K562 (cell line): ENCODE data around the gene UGT2B11. TPM values are rescaled to one million over a fixed set of nuclear protein-coding genes. Genes with fewer than 3 reads are reported as not detected.

ENCODE experiments used
- ATAC-seq: fragments of 200-7000 bp; cut with Tn5 transposase; 3 replicates; pipeline ENCODE4 v1.9.1; 2020; ENCODE audit warnings: moderate library complexity
- BruUV-seq: library from RNA; stranded (reverse); fragments of 400-500 nt; replicated peaks from 2 replicates; lab custom pipeline; 2021; lab: Mats Ljungman, UMichigan
- CTCF ChIA-PET: fragments of 300-600 bp; formaldehyde crosslinking; extraction: SDS; loops from one replicate; lab custom pipeline; 2021; ENCODE audit warnings: low intra/inter-chr PET ratio; lab: Yijun Ruan, JAX
- POLR2A ChIA-PET: fragments of 300-600, 350-650 bp; sonication (Branson Sonifier 250); formaldehyde crosslinking; extraction: SDS; loops from one replicate; lab custom pipeline; 2021; ENCODE audit warnings: antibody characterized with exemption, inconsistent platforms; lab: Yijun Ruan, JAX
- DNase-seq, 4 experiments: peaks; one replicate each; pipeline versions ENCODE4 v3.0.0 to v3.0.0-alpha.2; 2011 to 2018; ENCODE audit warnings: low spot score in 3 of 4, mixed read lengths in 3 of 4; ENCODE audit errors: extremely low read depth in 1 of 4
- FAIRE-seq: peaks from 2 replicates; lab custom pipeline; 2011; peaks lifted over from hg19 to GRCh38; lab: Jason Lieb, UNC
- H2AFZ ChIP-seq: 2 replicates; pipeline ENCODE4 v1.6.0; 2011; ENCODE audit warnings: low read depth, low read length, control low read depth, inconsistent platforms
- H3K27ac ChIP-seq: fragments of 200-600 bp; 3 replicates; pipeline ENCODE4 v1.8.0; 2011; ENCODE audit warnings: low read depth, mild to moderate bottlenecking, control low read depth, inconsistent platforms, low read length, moderate library complexity, mixed read lengths; ENCODE audit errors: extremely low read depth
- H3K27me3 ChIP-seq, 2 experiments: fragments of 300-600 bp in 1 of 2; 2 replicates in 1 of 2; 3 replicates in 1 of 2; pipeline versions ENCODE4 v1.6.0 to v1.8.0; 2011; ENCODE audit warnings: inconsistent platforms in 2 of 2, low read length in 2 of 2, mild to moderate bottlenecking in 1 of 2, mixed read lengths in 1 of 2, moderate library complexity in 1 of 2; ENCODE audit not compliant: control insufficient read depth in 2 of 2, insufficient read depth in 2 of 2
- H3K36me3 ChIP-seq: fragments of 300-600 bp; 3 replicates; pipeline ENCODE4 v1.8.0; 2011; ENCODE audit warnings: mild to moderate bottlenecking, low read length, inconsistent platforms; ENCODE audit not compliant: control insufficient read depth, insufficient read depth
- H3K4me1 ChIP-seq, 2 experiments: fragments of 200-600 bp in 1 of 2; replicated peaks in 1 of 2; 2 replicates in 1 of 2; 3 replicates in 1 of 2; pipeline versions ENCODE4 v1.5.1 to v1.8.0; 2011; ENCODE audit warnings: inconsistent platforms in 2 of 2, low read length in 2 of 2, mild to moderate bottlenecking in 1 of 2, mixed read lengths in 1 of 2, moderate library complexity in 1 of 2; ENCODE audit not compliant: control insufficient read depth in 2 of 2, insufficient read depth in 2 of 2
- H3K4me2 ChIP-seq: 2 replicates; pipeline ENCODE4 v1.6.1; 2011; ENCODE audit warnings: low read length, control low read depth, inconsistent platforms, mixed read lengths; ENCODE audit not compliant: insufficient read depth
- H3K4me3 ChIP-seq: fragments of 200-600 bp; sonication (generic), shearing (Covaris generic); 2 replicates; pipeline ENCODE4 v1.5.1; 2016; ENCODE audit warnings: control low read depth, inconsistent platforms
- H3K79me2 ChIP-seq: fragments of 200-600 bp; 3 replicates; pipeline ENCODE4 v1.8.0; 2011; ENCODE audit warnings: low read length, inconsistent platforms; ENCODE audit not compliant: control insufficient read depth, insufficient read depth
- H3K9ac ChIP-seq, 2 experiments: 2 replicates each; pipeline versions ENCODE4 v1.6.0 to v1.6.1; 2011; ENCODE audit warnings: low read depth in 2 of 2, low read length in 2 of 2, control low read depth in 1 of 2, inconsistent platforms in 1 of 2, mild to moderate bottlenecking in 1 of 2, mixed read lengths in 1 of 2; ENCODE audit not compliant: insufficient read depth in 1 of 2
- H3K9me1 ChIP-seq: one replicate; pipeline ENCODE4 v1.6.0; 2011; ENCODE audit warnings: inconsistent platforms, mild to moderate bottlenecking, low read length, moderate library complexity; ENCODE audit not compliant: control insufficient read depth, insufficient read depth
- H3K9me3 ChIP-seq: replicated peaks from 2 replicates; pipeline ENCODE4 v1.5.1; 2011; ENCODE audit warnings: low read depth, low read length, inconsistent platforms; ENCODE audit not compliant: control insufficient read depth, insufficient read depth
- H4K20me1 ChIP-seq: replicated peaks from 2 replicates; pipeline ENCODE4 v1.6.1; 2011; ENCODE audit warnings: low read length, inconsistent platforms, mixed read lengths; ENCODE audit not compliant: control insufficient read depth, insufficient read depth
- BCL6 ChIP-seq: fragments of 250-450 bp; sonication (Bioruptor Pico); IDR thresholded peaks from 2 replicates; pipeline ENCODE4 v1.4.0; 2020
- ELF4 ChIP-seq: fragments of 450-650 bp; formaldehyde crosslinking; IDR thresholded peaks from 2 replicates; pipeline ENCODE4 v1.4.0; 2022; ENCODE audit warnings: missing genetic modification characterization
- FIP1L1 ChIP-seq: fragments of 200-400 bp; formaldehyde crosslinking; IDR thresholded peaks from 2 replicates; pipeline ENCODE4 v1.6.1; 2018; ENCODE audit warnings: mild to moderate bottlenecking, low read depth, low read length; ENCODE audit not compliant: poor library complexity, severe bottlenecking
- HDGF ChIP-seq: fragments of 450-650 bp; IDR thresholded peaks from 2 replicates; pipeline ENCODE4 v1.6.1; 2016
- NFXL1 ChIP-seq: fragments of 450-650 bp; formaldehyde crosslinking; IDR thresholded peaks from 2 replicates; pipeline ENCODE4 v1.4.0; 2021; ENCODE audit warnings: mild to moderate bottlenecking
- RREB1 ChIP-seq: fragments of 250-450 bp; sonication (Bioruptor Pico); IDR thresholded peaks from 2 replicates; pipeline ENCODE4 v1.4.0; 2020
- TBP ChIP-seq: optimal IDR thresholded peaks from 2 replicates; pipeline ENCODE3; 2011; ENCODE audit warnings: low read depth, low read length, improper control_type of control experiment
- TCF7 ChIP-seq: sonication (generic); IDR thresholded peaks from 2 replicates; pipeline ENCODE4 v1.6.1; 2016; ENCODE audit warnings: antibody characterized with exemption, borderline replicate concordance
- ZBTB1 ChIP-seq: sonication (generic); formaldehyde crosslinking; IDR thresholded peaks from 2 replicates; pipeline ENCODE4 v1.8.1; 2023; ENCODE audit warnings: missing genetic modification reagents, low read depth, mild to moderate bottlenecking, borderline replicate concordance
- WGBS: fragments of 100-300 bp; shearing (Covaris generic); methylation state at CpG from one replicate; pipeline ENCODE4 v1.1.6; 2016; ENCODE audit warnings: low coverage, mixed read lengths; ENCODE audit not compliant: insufficient coverage; ENCODE audit errors: missing lambda C conversion rate; 5-methylcytosine and 5-hydroxymethylcytosine counted together
- in situ Hi-C: fragments of 300-500 bp; cut with MboI; formaldehyde crosslinking; loops from 4 replicates; pipeline ENCODE4 v1.15.0; 2018; ENCODE audit warnings: inconsistent platforms, mixed read lengths
- intact Hi-C: fragments of 100-400 bp; cut with micrococcal nuclease; formaldehyde crosslinking; loops from 2 replicates; pipeline ENCODE4 v1.14.2; 2022
- polyA plus RNA-seq, 8 experiments: library from polyadenylated mRNA; depleted of rRNA in 4 of 8; stranded (reverse) in 5 of 8; unstranded in 3 of 8; fragments of >200 nt; fragmentation: Nextera tagmentation in 2 of 8; fragmentation: Illumina TruSeq in 1 of 8; extraction: Ambion mirVana in 2 of 8; extraction: Trizol in 1 of 8; gene quantifications; 2 replicates each; pipeline versions ENCODE4 v1.2.1 to v1.2.3, GENCODE V29; 2011 to 2014; ENCODE audit warnings: inconsistent platforms in 1 of 8, missing spikeins in 1 of 8
- total RNA-seq, 7 experiments: library from RNA; depleted of rRNA in 6 of 7; stranded (reverse); fragments of >200 nt in 6 of 7; fragmentation: Illumina TruSeq in 2 of 7; extraction: Trizol in 2 of 7; gene quantifications; 2 replicates each; pipeline versions ENCODE4 v1.2.1 to v1.2.3, GENCODE V29; 2011 to 2021; ENCODE audit warnings: low replicate concordance in 1 of 7

The UGT2B11 gene
- total and polyA plus RNA-seq, 9 of the 15 experiments (the other 6 are each of a cell fraction or from before 2014, with no cell fraction given), result 0.06 TPM; not detected in 8

DNA sequence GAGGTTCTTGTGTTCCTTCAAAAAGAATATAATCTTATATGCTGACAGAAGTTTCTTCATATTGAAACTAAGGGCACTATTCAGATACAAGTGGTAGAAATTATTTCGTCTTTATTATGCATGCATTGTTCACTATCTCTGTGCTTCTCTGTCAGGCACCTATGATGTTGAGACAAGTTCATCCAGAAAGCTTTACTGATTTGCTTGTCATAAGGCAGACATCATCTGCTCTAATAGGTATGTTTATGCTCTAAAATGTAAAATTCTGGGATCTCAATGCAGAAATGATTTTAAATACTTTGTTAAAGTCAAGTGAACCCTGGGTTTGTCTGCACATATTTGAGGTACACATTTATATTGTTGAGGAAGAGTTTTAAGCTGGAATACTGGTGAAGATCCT lies 3.6 kb downstream of the UGT2B11 start:
- BruUV-seq, result no TSS peak
- ChIA-PET CTCF (no interaction called here), POLR2A (no interaction called here)
- Histone ChIP-seq H3K27me3 (no peaks in the 10 kb centered on the region), H3K4me2 (no peak overlapping the region), H3K27ac (no peak overlapping the region), H3K4me3 (no peak overlapping the region), H3K9ac (no peak overlapping the region), H3K9me1 (no peaks in the 10 kb centered on the region), H4K20me1 (no peaks in the 10 kb centered on the region), H3K4me1 (no peaks in the 10 kb centered on the region), H3K36me3 (no peaks in the 10 kb centered on the region), H3K79me2 (no peaks in the 10 kb centered on the region), H3K9me3 (no peaks in the 10 kb centered on the region), H2AFZ (no peak overlapping the region)
- in situ Hi-C loops, result no loop called here
- 8% methylated on average over 1 of the region's 1 CpG for WGBS
- ATAC-seq (no peak), FAIRE-seq (no peak), DNase-seq (no peak)
- intact Hi-C loops, result no loop called here
- TF ChIP-seq TBP (no peak), HDGF (no peak), FIP1L1 (no peak), NFXL1 (CRISPR knock-in tag) (no peak), RREB1 (CRISPR knock-in tag) (no peak), ZBTB1 (CRISPR knock-in tag) (no peak), TCF7 (no peak), BCL6 (CRISPR knock-in tag) (no peak), ELF4 (CRISPR knock-in tag) (no peak)
